Activated CD8-positive, alpha-beta T cell treated with anti-CD3 and anti-CD28 coated beads for 36 hours (primary cell): ENCODE data around the gene LMX1B. TPM values are rescaled to one million over a fixed set of nuclear protein-coding genes. Genes with fewer than 3 reads are reported as not detected.

Experiments
- ATAC-seq: fragments of 200-7000 bp; cut with Tn5 transposase; one replicate; pipeline ENCODE4 v1.10.0; 2021; ENCODE audit warnings: mild to moderate bottlenecking, moderate library complexity
- CTCF ChIA-PET: fragments of 350-600 bp; sonication (Branson Sonifier 250); formaldehyde crosslinking; loops from one replicate; lab custom pipeline; 2021; ENCODE audit warnings: antibody characterized with exemption; lab: Charles Lee
- POLR2A ChIA-PET: fragments of 350-600 bp; sonication (Branson Sonifier 250); formaldehyde crosslinking; loops from one replicate; lab custom pipeline; 2021; ENCODE audit warnings: antibody characterized with exemption; lab: Charles Lee
- DNase-seq: peaks from one replicate; pipeline ENCODE4 v3.0.0-alpha.2; 2020
- H3K27ac Mint-ChIP-seq: one replicate; pipeline ENCODE4 v1.8.0; 2021; ENCODE audit warnings: mild to moderate bottlenecking, mixed read lengths
- H3K27me3 Mint-ChIP-seq: one replicate; pipeline ENCODE4 v1.8.0; 2021; ENCODE audit warnings: mixed read lengths
- H3K36me3 Mint-ChIP-seq: one replicate; pipeline ENCODE4 v1.8.0; 2021; ENCODE audit warnings: low read depth, mixed read lengths
- H3K4me1 Mint-ChIP-seq: one replicate; pipeline ENCODE4 v1.8.0; 2021; ENCODE audit warnings: low read depth, mixed read lengths
- H3K4me3 Mint-ChIP-seq: one replicate; pipeline ENCODE4 v1.8.0; 2021; ENCODE audit warnings: mild to moderate bottlenecking, moderate library complexity, mixed read lengths
- H3K9me3 Mint-ChIP-seq: one replicate; pipeline ENCODE4 v1.8.0; 2021; ENCODE audit warnings: mixed read lengths
- CTCF ChIP-seq: fragments of 200-600 bp; IDR thresholded peaks from one replicate; pipeline ENCODE4 v1.8.0; 2022; ENCODE audit warnings: antibody characterized with exemption, mild to moderate bottlenecking
- intact Hi-C: fragments of 100-400 bp; cut with micrococcal nuclease; formaldehyde crosslinking; loops from one replicate; pipeline ENCODE4 v1.10.0; 2022
- total RNA-seq, 2 experiments: library from RNA; stranded (reverse); gene quantifications; one replicate each; pipeline ENCODE4 v1.2.3, GENCODE V29; 2021

The LMX1B gene
- total RNA-seq, 2 experiments from 2014 or later = not detected

- intact Hi-C loops = no loop called here
- no peak for TF ChIP-seq CTCF
- no peak for DNase-seq
- no peak for ATAC-seq
- Mint-ChIP-seq H3K4me3 (no peak overlapping the region), H3K36me3 (no peaks in the 10 kb centered on the region), H3K27me3 (peaks cover 35% of the 10 kb centered on the region), H3K9me3 (no peaks in the 10 kb centered on the region), H3K4me1 (no peaks in the 10 kb centered on the region), H3K27ac (no peak overlapping the region)
- ChIA-PET POLR2A (interaction anchor here (1.7 kb wide), 1 partner anchor 8 kb away, joined by 4 read pairs; no protein-coding TSS in a partner anchor), CTCF (interaction anchor here (0.5 to 2.7 kb wide), 3 partner anchors 18 to 34 kb away, joined by 3 to 12 read pairs (median 4); no protein-coding TSS in a partner anchor)
Observed at GRCh38 chr9:126671983-126672382, 58.3 kb downstream of the LMX1B start.

GRCh38 chr9:126672634-126673284, 59.0 kb downstream of the LMX1B start:
- POLR2A ChIA-PET = interaction anchor here (1.7 kb wide), 1 partner anchor 12 kb away, joined by 5 read pairs; no protein-coding TSS in a partner anchor

GRCh38 chr9:126673689-126674364, 60.1 kb downstream of the LMX1B start:
- H3K27me3 Mint-ChIP-seq = peaks cover 48% of the 10 kb centered on the region
- no peaks in the 10 kb centered on the region for H3K36me3 Mint-ChIP-seq
- ChIA-PET CTCF (interaction anchor here (2.7 kb wide), 1 partner anchor 16 kb away, joined by 12 read pairs; no protein-coding TSS in a partner anchor), POLR2A (interaction anchor here (1.7 kb wide), 1 partner anchor 13 kb away, joined by 5 read pairs; no protein-coding TSS in a partner anchor)
- no peak overlapping the region for H3K27ac Mint-ChIP-seq
- no peak overlapping the region for H3K4me3 Mint-ChIP-seq
- intact Hi-C loops = no loop called here
- H3K9me3 Mint-ChIP-seq = no peaks in the 10 kb centered on the region
- no peak for DNase-seq
- ATAC-seq = no peak
- peaks cover 6% of the 10 kb centered on the region for H3K4me1 Mint-ChIP-seq
- TF ChIP-seq CTCF = no peak

More at GRCh38 chr9:126672634-126673284, 59.0 kb downstream of the LMX1B start:
- ATAC-seq (no peak), DNase-seq (no peak)
- Mint-ChIP-seq H3K4me3 (no peak overlapping the region), H3K4me1 (peaks cover 6% of the 10 kb centered on the region), H3K27me3 (peaks cover 43% of the 10 kb centered on the region), H3K36me3 (no peaks in the 10 kb centered on the region), H3K27ac (no peak overlapping the region), H3K9me3 (no peaks in the 10 kb centered on the region)
- TF ChIP-seq CTCF = no peak
- CTCF ChIA-PET = interaction anchor here (0.5 to 2.7 kb wide), 3 partner anchors 17 to 34 kb away, joined by 3 to 12 read pairs (median 4); no protein-coding TSS in a partner anchor
- intact Hi-C loops = no loop called here

GRCh38 chr9:126674365-126675146, 60.8 kb downstream of the LMX1B start:
- no peak for ATAC-seq
- intact Hi-C loops = no loop called here
- TF ChIP-seq CTCF = no peak

More at GRCh38 chr9:126674365-126675146, 60.8 kb downstream of the LMX1B start:
- H3K4me3 Mint-ChIP-seq = no peak overlapping the region
- ChIA-PET CTCF (interaction anchor here (2.7 kb wide), 1 partner anchor 15 kb away, joined by 12 read pairs; no protein-coding TSS in a partner anchor), POLR2A (interaction anchor here (1.7 kb wide), 1 partner anchor 14 kb away, joined by 5 read pairs; no protein-coding TSS in a partner anchor)
- peaks cover 55% of the 10 kb centered on the region for H3K27me3 Mint-ChIP-seq
- DNase-seq = no peak
- H3K4me1 Mint-ChIP-seq = peaks cover 9% of the 10 kb centered on the region
- H3K9me3 Mint-ChIP-seq = no peaks in the 10 kb centered on the region
- no peaks in the 10 kb centered on the region for H3K36me3 Mint-ChIP-seq
- H3K27ac Mint-ChIP-seq = no peak overlapping the region
